Activated CD8-positive, alpha-beta T cell treated with anti-CD3 and anti-CD28 coated beads for 36 hours (primary cell): ENCODE measurements around the gene RNU5D-1. TPM values are rescaled to one million over a fixed set of nuclear protein-coding genes. Genes with fewer than 3 reads are reported as not detected.

ENCODE experiments used
- ATAC-seq: fragments of 200-7000 bp; cut with Tn5 transposase; one replicate; pipeline ENCODE4 v1.10.0; 2021; ENCODE audit warnings: mild to moderate bottlenecking, moderate library complexity
- CTCF ChIA-PET: fragments of 350-600 bp; sonication (Branson Sonifier 250); formaldehyde crosslinking; loops from one replicate; lab custom pipeline; 2021; ENCODE audit warnings: antibody characterized with exemption; lab: Charles Lee
- POLR2A ChIA-PET: fragments of 350-600 bp; sonication (Branson Sonifier 250); formaldehyde crosslinking; loops from one replicate; lab custom pipeline; 2021; ENCODE audit warnings: antibody characterized with exemption; lab: Charles Lee
- DNase-seq: peaks from one replicate; pipeline ENCODE4 v3.0.0-alpha.2; 2020
- H3K27ac Mint-ChIP-seq: one replicate; pipeline ENCODE4 v1.8.0; 2021; ENCODE audit warnings: mild to moderate bottlenecking, mixed read lengths
- H3K27me3 Mint-ChIP-seq: one replicate; pipeline ENCODE4 v1.8.0; 2021; ENCODE audit warnings: mixed read lengths
- H3K36me3 Mint-ChIP-seq: one replicate; pipeline ENCODE4 v1.8.0; 2021; ENCODE audit warnings: low read depth, mixed read lengths
- H3K4me1 Mint-ChIP-seq: one replicate; pipeline ENCODE4 v1.8.0; 2021; ENCODE audit warnings: low read depth, mixed read lengths
- H3K4me3 Mint-ChIP-seq: one replicate; pipeline ENCODE4 v1.8.0; 2021; ENCODE audit warnings: mild to moderate bottlenecking, moderate library complexity, mixed read lengths
- H3K9me3 Mint-ChIP-seq: one replicate; pipeline ENCODE4 v1.8.0; 2021; ENCODE audit warnings: mixed read lengths
- intact Hi-C: fragments of 100-400 bp; cut with micrococcal nuclease; formaldehyde crosslinking; loops from one replicate; pipeline ENCODE4 v1.10.0; 2022
- total RNA-seq, 2 experiments: library from RNA; stranded (reverse); gene quantifications; one replicate each; pipeline ENCODE4 v1.2.3, GENCODE V29; 2021
- TF ChIP-seq, protein P1 (sequence below): fragments of 200-600 bp; IDR thresholded peaks from one replicate; pipeline ENCODE4 v1.8.0; 2022; ENCODE audit warnings: antibody characterized with exemption, mild to moderate bottlenecking

Gene RNU5D-1
- total RNA-seq, 2 experiments from 2014 or later = not detected

DNA sequence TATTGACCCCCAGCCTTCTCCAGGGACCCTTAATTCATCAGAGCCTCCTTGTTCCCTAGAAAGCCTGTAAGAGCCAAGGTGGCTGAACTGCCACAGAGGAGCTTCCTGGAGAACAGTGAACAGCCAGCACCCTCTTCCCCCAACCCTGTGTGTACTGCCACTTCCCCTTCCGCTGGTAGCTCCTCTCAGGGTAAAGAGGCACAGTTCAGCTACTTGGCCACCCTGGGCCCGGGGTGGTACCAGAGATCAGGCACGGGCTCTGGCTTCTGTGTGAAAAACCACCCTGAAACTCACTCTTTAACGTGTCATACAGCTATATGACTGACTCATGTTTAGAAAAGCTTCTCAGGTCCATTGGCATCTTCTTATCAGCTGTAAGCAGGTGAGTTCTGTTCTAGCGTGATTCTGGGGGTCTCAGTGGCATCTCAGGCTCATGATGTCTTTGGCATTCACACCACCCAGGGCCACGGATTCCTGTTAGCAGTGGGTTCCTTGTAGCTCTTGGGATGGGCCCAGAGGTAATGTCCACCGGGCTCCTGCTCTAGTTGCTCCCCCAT, 34.1 kb downstream of the RNU5D-1 start:
- TF ChIP-seq, protein P1, sequence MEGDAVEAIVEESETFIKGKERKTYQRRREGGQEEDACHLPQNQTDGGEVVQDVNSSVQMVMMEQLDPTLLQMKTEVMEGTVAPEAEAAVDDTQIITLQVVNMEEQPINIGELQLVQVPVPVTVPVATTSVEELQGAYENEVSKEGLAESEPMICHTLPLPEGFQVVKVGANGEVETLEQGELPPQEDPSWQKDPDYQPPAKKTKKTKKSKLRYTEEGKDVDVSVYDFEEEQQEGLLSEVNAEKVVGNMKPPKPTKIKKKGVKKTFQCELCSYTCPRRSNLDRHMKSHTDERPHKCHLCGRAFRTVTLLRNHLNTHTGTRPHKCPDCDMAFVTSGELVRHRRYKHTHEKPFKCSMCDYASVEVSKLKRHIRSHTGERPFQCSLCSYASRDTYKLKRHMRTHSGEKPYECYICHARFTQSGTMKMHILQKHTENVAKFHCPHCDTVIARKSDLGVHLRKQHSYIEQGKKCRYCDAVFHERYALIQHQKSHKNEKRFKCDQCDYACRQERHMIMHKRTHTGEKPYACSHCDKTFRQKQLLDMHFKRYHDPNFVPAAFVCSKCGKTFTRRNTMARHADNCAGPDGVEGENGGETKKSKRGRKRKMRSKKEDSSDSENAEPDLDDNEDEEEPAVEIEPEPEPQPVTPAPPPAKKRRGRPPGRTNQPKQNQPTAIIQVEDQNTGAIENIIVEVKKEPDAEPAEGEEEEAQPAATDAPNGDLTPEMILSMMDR = no peak
- CTCF ChIA-PET = interaction anchor here (1.0 to 3.5 kb wide), 10 partner anchors 9 to 159 kb away, joined by 3 to 22 read pairs (median 8); partner anchors contain the start of gene RNU5D-1
- no peaks in the 10 kb centered on the region for H3K9me3 Mint-ChIP-seq
- intact Hi-C loops = no loop called here
- no peaks in the 10 kb centered on the region for H3K27me3 Mint-ChIP-seq
- peak overlapping the region; percentile 41 for H3K4me3 Mint-ChIP-seq
- ATAC-seq = peak; percentile 85
- no peaks in the 10 kb centered on the region for H3K36me3 Mint-ChIP-seq
- POLR2A ChIA-PET = interaction anchor here (1.1 to 6.9 kb wide), 9 partner anchors 8 to 122 kb away, joined by 4 to 58 read pairs (median 6); partner anchors contain the start of genes RNU5D-1 and RPS8
- peak overlapping the region; percentile 85 for H3K27ac Mint-ChIP-seq
- peak; percentile 65 for DNase-seq
- peaks cover 37% of the 10 kb centered on the region for H3K4me1 Mint-ChIP-seq

DNA sequence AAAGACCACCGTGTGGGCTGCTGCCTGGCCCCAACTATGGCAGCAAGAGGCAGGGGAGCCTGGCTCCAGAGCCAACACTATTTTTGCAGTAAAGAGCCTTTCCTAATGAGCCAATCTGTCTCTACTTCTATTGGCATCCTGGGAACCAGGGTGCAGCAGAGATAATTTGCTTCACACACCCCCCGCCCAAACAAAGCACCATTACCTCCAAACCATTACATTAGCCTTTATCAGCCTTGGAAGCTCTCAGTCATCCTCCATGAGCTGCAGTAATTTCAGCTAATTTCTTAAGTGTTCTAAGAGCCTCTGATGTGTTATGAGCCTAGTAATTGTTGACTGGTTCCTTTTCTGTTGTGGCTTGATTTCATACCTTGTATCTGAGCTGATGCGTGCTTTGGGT, 34.9 kb downstream of the RNU5D-1 start:
- POLR2A ChIA-PET = interaction anchor here (1.1 to 6.9 kb wide), 7 partner anchors 16 to 123 kb away, joined by 4 to 58 read pairs (median 6); partner anchors contain the start of genes RNU5D-1 and RPS8
- Mint-ChIP-seq H3K4me1 (peaks cover 41% of the 10 kb centered on the region), H3K27me3 (no peaks in the 10 kb centered on the region), H3K36me3 (no peaks in the 10 kb centered on the region), H3K4me3 (no peak overlapping the region), H3K27ac (peak overlapping the region; percentile 85), H3K9me3 (no peaks in the 10 kb centered on the region)
- DNase-seq = no peak
- TF ChIP-seq, protein P1 = no peak
- no peak for ATAC-seq
- CTCF ChIA-PET = interaction anchor here (0.9 to 3.5 kb wide), 10 partner anchors 8 to 158 kb away, joined by 3 to 22 read pairs (median 8); partner anchors contain the start of gene RNU5D-1
- intact Hi-C loops = no loop called here

DNA sequence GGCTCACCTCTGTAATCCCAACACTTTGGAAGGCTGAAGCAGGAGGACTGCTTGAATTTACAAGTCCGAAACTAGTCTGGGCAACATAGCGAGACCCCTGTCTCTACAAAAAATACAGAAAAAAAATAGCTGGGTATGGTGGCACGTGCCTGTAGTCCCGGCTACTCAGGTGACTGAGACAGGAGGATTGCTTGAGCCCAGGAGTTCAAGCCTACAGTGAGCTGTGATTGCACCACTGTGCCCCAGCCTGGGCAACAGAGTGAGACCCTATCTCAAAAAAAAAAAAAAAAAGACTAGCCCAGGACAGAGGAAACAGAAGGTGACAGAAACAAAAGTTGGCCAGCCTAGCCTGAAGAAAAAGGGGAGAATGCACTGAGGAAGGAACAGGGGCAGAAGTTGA, 35.3 kb downstream of the RNU5D-1 start:
- no peaks in the 10 kb centered on the region for H3K9me3 Mint-ChIP-seq
- ATAC-seq = no peak
- H3K27me3 Mint-ChIP-seq = no peaks in the 10 kb centered on the region
- no peak overlapping the region for H3K27ac Mint-ChIP-seq
- intact Hi-C loops = no loop called here
- no peaks in the 10 kb centered on the region for H3K36me3 Mint-ChIP-seq
- H3K4me3 Mint-ChIP-seq = no peak overlapping the region
- TF ChIP-seq, protein P1 = no peak
- peaks cover 41% of the 10 kb centered on the region for H3K4me1 Mint-ChIP-seq
- ChIA-PET CTCF (interaction anchor here (0.9 to 3.5 kb wide), 6 partner anchors 8 to 43 kb away, joined by 3 to 22 read pairs (median 8); no protein-coding TSS in a partner anchor), POLR2A (interaction anchor here (2.1 to 6.9 kb wide), 2 partner anchors 26 to 35 kb away, joined by 13 to 58 read pairs; partner anchors contain the start of gene RNU5D-1)
- DNase-seq = no peak

DNA sequence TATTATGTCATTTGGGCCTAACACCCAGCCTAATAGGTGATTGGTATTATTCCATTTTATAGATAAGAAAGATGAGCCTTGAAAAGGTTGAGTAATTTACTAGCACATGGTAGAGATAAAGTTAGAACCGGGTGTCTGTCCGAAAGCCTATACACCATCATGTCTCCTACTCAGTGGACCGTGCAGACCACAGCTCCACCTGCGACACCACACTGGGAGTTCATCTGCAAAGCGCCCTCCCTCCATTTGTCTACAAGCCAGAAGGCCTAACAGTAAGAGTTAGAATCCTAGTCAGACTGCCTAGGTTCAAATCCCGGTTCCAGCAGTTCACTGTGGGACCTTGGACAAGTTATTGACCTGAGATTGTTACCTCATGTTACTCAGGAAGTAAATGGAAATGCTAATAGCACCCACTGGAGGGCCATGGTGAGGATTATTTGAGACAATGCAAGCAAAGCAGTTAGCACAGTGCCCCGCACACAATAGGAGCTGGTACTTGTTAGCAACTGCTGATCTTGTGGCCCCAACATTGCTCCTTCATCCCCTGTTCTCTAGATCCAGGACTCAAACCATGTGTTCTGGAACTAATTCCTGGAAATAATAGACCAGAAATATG, 36.0 kb downstream of the RNU5D-1 start:
- Mint-ChIP-seq H3K36me3 (no peaks in the 10 kb centered on the region), H3K4me3 (no peak overlapping the region), H3K4me1 (peaks cover 41% of the 10 kb centered on the region), H3K27me3 (no peaks in the 10 kb centered on the region), H3K27ac (no peak overlapping the region), H3K9me3 (no peaks in the 10 kb centered on the region)
- CTCF ChIA-PET = interaction anchor here (0.9 to 2.8 kb wide), 3 partner anchors 7 to 34 kb away, joined by 3 to 20 read pairs (median 4); no protein-coding TSS in a partner anchor
- POLR2A ChIA-PET = interaction anchor here (3.3 to 6.9 kb wide), 2 partner anchors 27 to 36 kb away, joined by 12 to 58 read pairs; partner anchors contain the start of gene RNU5D-1
- ATAC-seq = no peak
- TF ChIP-seq, protein P1 = no peak
- intact Hi-C loops = no loop called here
- no peak for DNase-seq
